Colonic mucosa (tissue), 4 donors: ENCODE data around the gene ACSS3. TPM values are rescaled to one million over a fixed set of nuclear protein-coding genes. Genes with fewer than 3 reads are reported as not detected.

Source experiments
- DNase-seq: peaks from one replicate; pipeline ENCODE4 v3.0.0-alpha.2; 2020
- H3K27ac ChIP-seq: fragments of 200-600 bp; one replicate; pipeline ENCODE4 v1.8.0; 2021
- H3K27me3 ChIP-seq: fragments of 200-600 bp; one replicate; pipeline ENCODE4 v1.8.0; 2021
- H3K36me3 ChIP-seq: fragments of 200-600 bp; one replicate; pipeline ENCODE4 v1.8.0; 2021
- H3K4me1 ChIP-seq: fragments of 200-600 bp; one replicate; pipeline ENCODE4 v1.8.0; 2021; ENCODE audit warnings: mild to moderate bottlenecking
- H3K4me3 ChIP-seq: fragments of 200-600 bp; one replicate; pipeline ENCODE4 v1.8.0; 2021
- H3K9ac ChIP-seq, 2 donors: one replicate each; pipeline ENCODE4 v1.7.0; 2013; ENCODE audit warnings: control low read depth in 2 of 2, low read depth in 2 of 2, low read length in 2 of 2
- H3K9me3 ChIP-seq: fragments of 200-600 bp; one replicate; pipeline ENCODE4 v1.8.0; 2021
- CTCF ChIP-seq: fragments of 200-600 bp; IDR thresholded peaks from one replicate; pipeline ENCODE4 v1.8.0; 2022; ENCODE audit warnings: antibody characterized with exemption, mild to moderate bottlenecking
- intact Hi-C: fragments of 100-400 bp; cut with DNase I; formaldehyde crosslinking; loops from one replicate; pipeline ENCODE4 v1.14.1; 2022
- total RNA-seq, 2 donors: library from RNA; stranded (reverse); fragmentation: NEBNext Ultra II Directional in 1 of 2; extraction: Animal tissue kit (Norgen Biotek cat#: 25700) in 1 of 2; gene quantifications; one replicate each; pipeline ENCODE4 v1.2.1, GENCODE V29; 2021
- donor health status: healthy.
- donor health status: DM: no; HTN: no; CAD: no.
- donor health status: DM: no; HTN: no; CAD: no.

Gene ACSS3
- total RNA-seq, 2 donors from 2014 or later: 0.77 to 1.6 TPM

DNA sequence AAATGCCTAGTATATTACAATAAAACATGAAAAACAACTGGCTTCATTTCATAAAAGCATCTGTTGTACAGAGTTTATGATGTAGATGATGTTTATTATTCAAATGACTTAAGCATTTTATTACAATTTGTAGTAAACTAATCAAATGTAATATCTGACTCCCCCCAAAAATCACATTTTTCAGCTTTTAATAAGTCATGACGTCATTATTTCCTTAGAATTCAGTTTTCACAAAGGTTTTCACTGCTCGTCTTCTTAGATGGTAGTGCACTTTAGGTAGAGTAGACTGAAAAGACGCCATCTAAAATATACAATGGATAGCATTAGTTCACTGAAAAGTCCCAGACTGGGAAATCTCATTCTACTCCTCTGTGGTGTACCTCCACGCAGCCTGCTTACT, 181.5 kb downstream of the ACSS3 start:
- H3K27ac ChIP-seq: no peak overlapping the region
- H3K4me1 ChIP-seq: no peaks in the 10 kb centered on the region
- H3K36me3 ChIP-seq: no peaks in the 10 kb centered on the region
- no peak overlapping the region for H3K9ac ChIP-seq
- TF ChIP-seq CTCF: no peak
- intact Hi-C loops: loop anchor here (5.0 kb wide), 1 partner anchor 422 kb away; no protein-coding TSS in a partner anchor
- H3K27me3 ChIP-seq: no peaks in the 10 kb centered on the region
- no peak for DNase-seq
- H3K4me3 ChIP-seq: no peak overlapping the region
- no peaks in the 10 kb centered on the region for H3K9me3 ChIP-seq

DNA sequence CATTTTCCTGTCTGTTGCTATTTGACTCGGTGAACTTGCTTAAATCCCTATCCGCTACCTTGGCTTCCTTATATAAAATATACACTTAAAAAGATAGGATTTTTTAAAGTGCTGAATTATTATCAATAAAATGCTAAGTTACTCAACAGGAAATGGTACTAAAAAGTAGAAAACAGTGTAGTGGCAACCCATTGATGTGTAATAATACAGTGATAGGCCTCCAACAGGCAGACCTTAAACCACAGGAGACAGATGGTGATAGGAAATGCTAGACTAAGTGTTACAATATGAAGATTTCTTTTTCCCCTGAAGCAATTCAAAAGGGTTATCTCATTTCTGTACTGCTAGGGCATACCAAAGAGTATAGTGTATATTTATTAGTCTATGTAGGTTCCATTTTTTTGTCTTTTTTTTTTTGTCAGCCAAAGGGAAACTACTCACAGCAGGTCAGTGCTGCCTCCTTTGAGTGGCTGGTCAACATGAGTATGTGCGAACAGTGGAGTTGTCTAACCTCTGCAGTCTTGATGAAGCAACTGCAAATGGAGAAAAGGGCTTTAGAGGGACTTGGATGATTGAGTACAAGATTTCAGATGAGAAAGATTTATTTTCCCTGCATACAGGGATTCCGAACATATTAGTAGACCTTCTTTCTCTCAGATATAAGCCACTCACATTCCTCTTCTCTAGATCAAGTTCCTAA, 183.8 kb downstream of the ACSS3 start:
- no peak for TF ChIP-seq CTCF
- no peak for DNase-seq
- H3K27ac ChIP-seq: no peak overlapping the region
- no peaks in the 10 kb centered on the region for H3K9me3 ChIP-seq
- H3K9ac ChIP-seq: no peak overlapping the region
- no peaks in the 10 kb centered on the region for H3K4me1 ChIP-seq
- H3K36me3 ChIP-seq: no peaks in the 10 kb centered on the region
- intact Hi-C loops: no loop called here
- no peak overlapping the region for H3K4me3 ChIP-seq
- no peaks in the 10 kb centered on the region for H3K27me3 ChIP-seq

DNA sequence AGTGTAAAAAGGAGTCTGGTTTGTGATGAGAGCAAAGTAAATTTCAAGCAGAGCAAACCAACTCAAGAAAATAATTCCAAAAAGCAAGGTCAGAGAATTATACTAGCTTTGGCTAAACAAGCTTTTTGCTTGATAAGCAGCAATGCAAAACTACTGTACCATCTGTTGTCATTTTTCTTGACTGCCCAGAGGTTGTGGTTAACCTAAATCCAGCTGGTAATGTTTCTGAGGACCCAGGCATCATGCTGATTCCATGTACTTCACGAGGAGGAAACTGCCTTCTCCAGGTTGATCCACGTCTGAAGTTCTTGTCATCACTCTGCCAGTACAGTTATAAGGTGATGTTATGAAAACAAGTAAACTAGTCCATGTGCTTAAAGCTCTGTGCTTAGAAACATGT, 185.2 kb downstream of the ACSS3 start:
- H3K27ac ChIP-seq: no peak overlapping the region
- no peak for TF ChIP-seq CTCF
- H3K27me3 ChIP-seq: no peaks in the 10 kb centered on the region
- no peaks in the 10 kb centered on the region for H3K9me3 ChIP-seq
- intact Hi-C loops: no loop called here
- no peak for DNase-seq
- H3K36me3 ChIP-seq: no peaks in the 10 kb centered on the region
- H3K9ac ChIP-seq: no peak overlapping the region
- H3K4me1 ChIP-seq: no peaks in the 10 kb centered on the region
- no peak overlapping the region for H3K4me3 ChIP-seq

GRCh38 chr12:81270385-81270784, 192.5 kb downstream of the ACSS3 start:
- no peaks in the 10 kb centered on the region for H3K36me3 ChIP-seq
- H3K27me3 ChIP-seq: no peaks in the 10 kb centered on the region
- DNase-seq: no peak
- H3K9ac ChIP-seq: no peak overlapping the region
- no peak overlapping the region for H3K27ac ChIP-seq
- no peaks in the 10 kb centered on the region for H3K9me3 ChIP-seq
- intact Hi-C loops: no loop called here
- H3K4me1 ChIP-seq: no peaks in the 10 kb centered on the region
- no peak for TF ChIP-seq CTCF
- H3K4me3 ChIP-seq: no peak overlapping the region

- TF ChIP-seq CTCF: no peak
- DNase-seq: no peak
- Histone ChIP-seq H3K9me3 (no peaks in the 10 kb centered on the region), H3K27ac (no peak overlapping the region), H3K27me3 (no peaks in the 10 kb centered on the region), H3K36me3 (no peaks in the 10 kb centered on the region), H3K9ac (no peak overlapping the region), H3K4me1 (no peaks in the 10 kb centered on the region), H3K4me3 (no peak overlapping the region)
- intact Hi-C loops: no loop called here
Measured at GRCh38 chr12:81274637-81275529, 197.0 kb downstream of the ACSS3 start.
